GM19395 (cell line): ENCODE data around the gene AMER3.

ENCODE experiments used
- ATAC-seq: cut with Tn5 transposase; IDR thresholded peaks from one replicate; pipeline ENCODE4 v1.9.1; 2021; ENCODE audit warnings: mild to moderate bottlenecking, moderate library complexity; ENCODE audit not compliant: unreplicated experiment

The AMER3 gene

GRCh38 chr2:130778781-130779180, 23.4 kb downstream of the AMER3 start:
- ATAC-seq: no peak

GRCh38 chr2:130785466-130786055, 30.2 kb downstream of the AMER3 start:
- no peak for ATAC-seq

GRCh38 chr2:130786076-130786475, 30.7 kb downstream of the AMER3 start:
- ATAC-seq: no peak

GRCh38 chr2:130787841-130788240, 32.5 kb downstream of the AMER3 start:
- ATAC-seq: no peak

GRCh38 chr2:130790312-130790711, 35.0 kb downstream of the AMER3 start:
- no peak for ATAC-seq

GRCh38 chr2:130790804-130791616, 35.7 kb downstream of the AMER3 start:
- ATAC-seq: no peak

- ATAC-seq: no peak
These were observed 36.2 kb downstream of the AMER3 start for GRCh38 chr2:130791617-130791939.

- ATAC-seq: no peak
These were observed 40.1 kb downstream of the AMER3 start for GRCh38 chr2:130795431-130795830.

DNA sequence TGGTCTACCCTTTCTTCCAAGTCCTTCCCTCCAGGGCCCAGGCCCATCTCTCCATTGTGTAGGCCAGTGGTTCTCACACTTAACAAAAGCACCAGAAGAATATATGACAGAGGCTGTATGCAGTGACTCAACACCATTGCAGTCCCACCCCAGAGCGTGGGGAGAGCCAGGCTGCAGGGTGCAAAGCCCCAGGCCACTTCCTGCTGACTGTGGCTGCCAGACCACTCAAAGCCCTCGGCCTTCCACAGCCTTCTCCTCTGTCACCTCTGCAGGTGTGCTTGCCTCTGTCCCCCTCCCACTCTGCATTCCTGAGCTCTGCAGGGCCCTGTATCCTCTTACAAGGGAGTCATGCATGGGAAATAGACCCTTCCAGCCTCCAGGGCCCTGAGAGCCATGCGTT, 41.0 kb downstream of the AMER3 start:
- no peak for ATAC-seq

DNA sequence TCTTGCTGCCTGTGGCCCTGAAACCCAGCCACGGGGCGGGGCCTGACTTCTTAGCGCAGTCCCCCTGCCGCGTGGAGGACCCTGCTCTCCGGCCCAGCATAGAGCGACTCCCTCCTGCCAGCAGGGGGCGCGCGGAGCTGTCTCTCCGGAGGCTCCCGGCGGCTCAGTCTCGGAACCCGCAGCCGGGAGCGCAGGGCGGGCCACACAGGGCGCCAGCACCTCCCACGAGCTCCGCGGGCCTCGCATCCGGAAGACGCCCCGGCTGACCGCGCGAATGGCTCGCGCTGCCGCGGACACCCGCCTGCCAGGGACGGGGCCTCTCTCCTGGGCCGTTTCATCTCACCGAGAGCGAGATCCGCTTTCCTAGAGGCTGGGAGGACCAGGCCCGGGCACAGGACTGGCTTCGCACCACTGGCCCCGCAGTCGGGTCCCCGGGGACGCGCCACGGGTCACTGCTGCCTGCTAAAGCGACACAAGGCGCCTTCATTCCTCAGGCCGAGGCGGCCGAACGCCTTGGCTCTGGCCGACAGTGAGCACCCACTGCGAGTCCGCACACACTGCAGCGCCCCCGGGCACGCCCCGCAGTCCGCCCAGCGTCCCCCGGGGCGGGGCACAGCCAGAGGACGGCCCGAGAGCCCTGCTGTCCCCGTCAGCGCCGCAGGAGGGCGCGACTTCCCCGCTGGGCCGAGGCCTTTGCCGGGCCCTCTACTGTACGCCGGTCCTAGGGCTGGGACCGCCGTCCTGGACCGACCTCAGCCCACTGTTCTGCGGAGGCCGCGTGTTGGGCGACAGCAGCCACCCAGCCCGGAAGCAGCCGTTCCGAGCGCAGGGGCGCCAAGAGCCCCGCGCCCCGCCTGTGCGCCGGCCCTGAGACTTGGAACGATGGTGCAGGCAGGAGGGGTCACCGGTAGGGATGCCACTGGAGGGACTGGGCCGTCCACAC, 42.4 kb downstream of the AMER3 start:
- peak; percentile 95 for ATAC-seq

DNA sequence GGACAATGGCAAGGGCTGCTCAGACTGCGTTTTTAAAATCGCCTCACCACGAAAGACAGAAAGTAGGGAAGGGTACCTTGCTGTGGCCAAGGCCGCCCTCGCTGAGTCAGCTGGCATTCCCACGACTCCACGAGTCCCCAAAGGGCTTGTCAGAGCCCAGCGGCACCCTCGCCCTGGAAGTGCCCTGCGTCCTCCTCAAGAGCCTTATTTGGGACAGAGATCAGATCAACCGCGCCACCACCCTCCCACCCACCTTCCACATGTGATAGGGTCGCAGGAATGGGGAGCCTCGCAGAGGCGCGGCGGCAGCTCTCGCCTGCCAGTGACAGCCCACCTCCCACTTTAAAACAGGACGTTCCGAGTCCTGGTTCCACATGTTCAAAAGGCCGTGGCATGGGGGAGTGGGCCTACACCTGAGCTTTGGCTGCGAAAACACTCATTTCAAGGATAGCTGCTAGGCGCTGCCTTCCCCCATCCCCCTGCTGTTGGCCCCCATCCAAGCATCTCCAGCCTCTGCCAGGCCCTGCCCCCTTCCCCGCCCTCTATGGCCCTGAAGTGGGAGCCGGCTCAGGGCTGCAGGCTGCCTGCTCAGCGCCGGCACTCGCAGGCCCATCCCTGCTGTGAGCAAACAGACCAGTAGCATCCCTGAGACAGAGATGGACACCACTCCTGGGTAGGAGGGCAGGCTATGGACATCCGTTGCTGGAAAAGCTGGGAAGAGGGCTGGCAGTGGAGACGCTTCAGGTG, 43.3 kb downstream of the AMER3 start:
- ATAC-seq: no peak

DNA sequence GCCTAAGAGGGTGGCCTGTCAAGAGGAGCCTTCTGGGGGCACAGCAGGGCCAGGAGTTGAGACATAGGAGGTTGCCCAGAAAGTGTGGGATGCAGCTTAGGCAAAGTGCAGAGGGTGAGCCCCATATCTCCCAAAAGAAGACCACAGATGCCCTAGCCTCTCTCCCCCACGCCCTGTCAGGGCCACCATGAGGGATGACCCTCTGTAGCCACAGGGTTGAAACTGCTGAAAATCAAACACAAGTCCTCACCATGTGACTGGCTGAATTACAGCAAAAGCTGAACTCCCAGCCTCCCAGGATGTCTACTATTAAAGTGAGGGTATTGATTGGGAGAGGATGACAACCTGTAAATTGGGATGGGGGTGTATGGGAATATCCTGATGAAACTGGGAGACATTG, 44.0 kb downstream of the AMER3 start:
- no peak for ATAC-seq

DNA sequence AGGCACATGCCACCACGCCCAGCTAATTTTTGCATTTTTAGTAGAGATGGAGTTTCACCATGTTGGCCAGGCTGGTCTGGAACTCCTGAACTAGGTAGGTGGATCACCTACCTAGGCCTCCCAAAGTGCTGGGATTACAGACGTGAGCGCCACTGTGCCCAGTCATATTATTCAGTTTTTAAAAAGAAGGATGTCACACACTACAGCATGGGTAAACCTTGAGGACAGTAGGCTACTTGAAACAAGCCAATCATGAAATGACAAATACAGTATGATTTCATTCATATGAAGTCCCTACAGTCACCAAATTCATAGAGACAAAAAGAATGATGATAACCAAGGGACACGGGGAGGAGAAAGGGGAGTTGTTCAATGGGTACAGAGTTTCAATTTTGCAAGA, 50.3 kb downstream of the AMER3 start:
- no peak for ATAC-seq

DNA sequence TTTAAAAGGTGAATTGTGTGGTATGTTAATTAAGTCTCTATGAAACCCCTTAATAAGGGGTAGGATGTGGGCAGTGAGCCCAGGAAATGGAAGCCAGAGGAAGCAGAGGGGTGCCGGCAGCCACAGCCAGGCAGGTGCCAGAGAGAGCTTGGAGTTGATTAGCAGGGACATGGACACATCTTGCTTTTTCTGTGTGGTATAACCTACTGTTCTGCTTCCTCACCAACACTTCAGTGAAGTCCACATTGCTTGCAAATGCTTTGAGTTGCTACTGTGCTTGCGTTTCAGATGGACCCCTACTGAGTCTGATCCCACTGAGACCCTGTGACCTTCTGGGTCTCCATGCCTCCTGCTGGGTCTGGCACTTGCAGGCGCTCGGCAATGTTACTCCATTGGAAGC, 51.0 kb downstream of the AMER3 start:
- ATAC-seq: no peak

DNA sequence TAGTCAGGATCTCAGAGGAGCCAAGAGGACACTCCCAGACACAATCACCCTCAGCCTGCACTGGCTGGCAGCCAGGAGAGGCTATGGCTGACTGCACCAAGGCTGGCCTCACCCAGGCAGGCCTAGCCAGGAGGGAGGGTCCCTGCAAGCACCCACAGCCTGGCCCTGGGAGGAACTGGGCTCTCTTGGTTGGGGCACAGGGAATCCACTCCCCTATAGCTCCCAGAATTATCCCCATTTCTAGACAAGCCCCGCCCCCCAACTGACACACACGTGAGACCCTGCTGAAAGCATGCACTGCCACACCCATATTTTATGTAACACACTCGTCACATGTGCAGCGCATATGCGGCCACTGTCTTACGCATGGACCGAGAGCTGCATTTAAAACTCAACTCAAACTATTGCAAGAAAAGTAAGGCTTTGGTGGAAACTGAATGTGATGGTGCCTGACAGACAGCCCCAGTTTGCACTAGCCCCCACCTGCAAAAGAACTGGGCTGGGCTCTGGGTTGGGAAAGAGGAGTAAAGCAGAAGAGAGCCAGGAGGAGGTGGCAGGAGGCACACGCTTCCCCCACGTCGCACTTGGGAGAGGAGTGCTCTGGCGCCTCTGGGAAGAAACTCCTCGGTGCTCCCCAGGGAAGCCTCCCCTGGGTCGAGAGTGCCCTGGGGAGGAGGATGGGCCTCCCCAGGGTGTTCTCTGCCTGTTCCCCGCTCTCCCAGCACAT, 52.5 kb downstream of the AMER3 start:
- no peak for ATAC-seq

DNA sequence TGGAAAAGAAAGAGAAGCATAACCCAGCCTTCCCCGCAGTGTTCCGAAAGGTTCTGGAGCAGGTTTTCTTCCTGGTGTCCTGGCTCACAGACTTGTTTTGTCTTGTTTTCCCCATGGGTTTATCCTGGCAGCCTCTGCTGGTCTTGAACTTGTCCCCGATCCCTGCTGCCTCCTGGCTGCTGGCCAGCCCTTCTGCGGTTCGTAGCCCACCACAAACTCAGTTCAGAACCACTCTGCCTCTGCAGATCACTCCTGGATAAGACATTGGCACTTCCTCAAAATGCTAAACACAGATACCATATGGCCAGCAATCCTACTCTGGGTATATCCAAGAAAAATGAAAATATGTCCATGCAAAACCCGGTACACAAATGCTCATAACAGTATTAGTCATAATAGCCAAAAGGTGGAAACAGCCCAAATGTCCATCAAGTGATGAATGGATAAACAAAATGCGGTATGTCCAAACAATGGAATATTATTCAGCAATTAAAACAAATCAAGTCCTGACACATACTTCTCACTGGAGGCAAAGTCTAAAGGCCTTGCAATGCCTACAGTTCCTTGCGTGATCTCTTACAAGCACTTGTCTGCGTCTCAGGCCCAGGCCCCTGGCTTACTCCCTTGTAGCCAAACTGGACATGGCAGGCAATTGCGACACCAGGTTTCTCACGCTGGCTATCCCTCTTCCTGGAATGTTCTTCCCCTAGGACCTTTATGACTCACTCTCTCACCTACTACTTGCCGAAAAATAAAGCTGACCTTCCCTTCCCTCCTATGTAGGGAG, 53.3 kb downstream of the AMER3 start:
- ATAC-seq: no peak

DNA sequence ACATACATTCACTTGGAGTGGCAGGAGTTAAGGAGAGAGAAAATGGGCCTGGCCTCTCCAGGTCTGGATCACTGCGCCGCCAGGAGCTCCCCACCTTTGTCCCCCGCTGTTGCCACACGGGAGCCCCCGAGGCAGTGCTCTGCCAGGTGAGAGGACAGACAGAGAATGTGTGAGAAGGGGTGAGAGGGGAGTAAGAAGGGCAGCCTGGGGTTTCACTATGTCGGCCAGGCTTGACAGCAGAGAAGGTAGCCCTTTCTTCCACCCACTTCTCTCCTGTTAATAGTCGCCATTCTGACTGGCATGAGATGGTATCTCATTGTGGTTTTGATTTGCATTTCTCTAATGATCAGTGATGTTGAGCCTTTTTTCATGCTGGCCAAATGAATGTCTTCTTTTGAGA, 55.1 kb downstream of the AMER3 start:
- ATAC-seq: no peak

DNA sequence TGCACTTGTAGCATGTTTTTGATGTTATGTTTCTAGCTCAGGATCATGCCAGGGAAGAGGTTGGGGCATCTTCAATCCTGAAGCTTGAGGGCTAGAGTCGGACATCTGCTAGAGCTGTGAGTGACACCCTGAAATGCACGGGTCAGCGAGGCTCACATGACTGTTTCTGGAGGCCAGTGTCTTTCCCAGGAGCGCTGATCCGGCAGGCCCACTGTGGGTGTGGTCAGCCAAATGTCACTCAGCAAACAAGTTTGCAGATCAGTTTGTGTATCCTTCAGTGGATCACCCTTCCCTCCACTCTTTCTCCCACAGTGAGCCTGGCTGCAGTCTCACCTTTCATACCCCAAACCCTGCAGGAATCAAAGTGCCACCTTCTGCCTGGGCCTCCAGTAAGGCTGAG, 58.4 kb downstream of the AMER3 start:
- ATAC-seq: no peak

DNA sequence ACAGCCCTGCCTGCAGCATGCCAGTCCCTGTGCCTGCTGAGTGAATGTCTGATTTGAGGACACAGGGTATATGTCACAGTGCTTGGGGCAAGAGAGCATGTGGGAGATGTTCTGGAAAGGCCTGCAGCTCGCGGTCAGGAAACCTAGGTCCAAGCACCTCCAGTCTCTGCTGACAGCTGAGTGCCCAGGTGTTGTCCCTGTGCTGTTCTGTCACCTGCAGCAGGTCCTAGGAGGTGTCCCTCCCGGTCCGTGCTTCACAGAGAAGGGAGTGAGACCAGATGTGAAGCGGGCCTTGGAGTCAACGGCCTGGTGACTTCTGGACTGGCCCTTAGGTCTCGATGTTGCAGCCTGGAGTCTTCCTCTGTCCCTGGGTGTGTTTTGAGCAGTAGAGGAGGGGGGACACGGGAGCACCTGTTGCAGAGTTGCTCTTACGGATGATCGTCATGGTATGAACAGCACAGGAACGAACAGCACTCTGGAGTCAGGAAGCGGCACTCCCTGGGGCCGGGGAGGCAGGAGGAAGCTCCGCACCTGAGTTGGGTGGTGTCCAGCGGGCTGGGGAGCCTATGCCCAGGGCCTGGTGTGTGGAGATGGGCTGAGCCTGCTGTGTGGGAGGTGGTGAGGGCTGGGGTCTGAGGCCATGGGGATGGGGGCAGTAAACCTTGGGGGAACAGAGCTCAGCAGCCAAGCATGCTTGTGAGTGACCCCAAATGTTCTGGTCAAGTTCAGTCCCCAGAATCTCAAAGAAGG, 59.8 kb downstream of the AMER3 start:
- no peak for ATAC-seq
